ENCODE measurements around the gene PDCD1.

DNA sequence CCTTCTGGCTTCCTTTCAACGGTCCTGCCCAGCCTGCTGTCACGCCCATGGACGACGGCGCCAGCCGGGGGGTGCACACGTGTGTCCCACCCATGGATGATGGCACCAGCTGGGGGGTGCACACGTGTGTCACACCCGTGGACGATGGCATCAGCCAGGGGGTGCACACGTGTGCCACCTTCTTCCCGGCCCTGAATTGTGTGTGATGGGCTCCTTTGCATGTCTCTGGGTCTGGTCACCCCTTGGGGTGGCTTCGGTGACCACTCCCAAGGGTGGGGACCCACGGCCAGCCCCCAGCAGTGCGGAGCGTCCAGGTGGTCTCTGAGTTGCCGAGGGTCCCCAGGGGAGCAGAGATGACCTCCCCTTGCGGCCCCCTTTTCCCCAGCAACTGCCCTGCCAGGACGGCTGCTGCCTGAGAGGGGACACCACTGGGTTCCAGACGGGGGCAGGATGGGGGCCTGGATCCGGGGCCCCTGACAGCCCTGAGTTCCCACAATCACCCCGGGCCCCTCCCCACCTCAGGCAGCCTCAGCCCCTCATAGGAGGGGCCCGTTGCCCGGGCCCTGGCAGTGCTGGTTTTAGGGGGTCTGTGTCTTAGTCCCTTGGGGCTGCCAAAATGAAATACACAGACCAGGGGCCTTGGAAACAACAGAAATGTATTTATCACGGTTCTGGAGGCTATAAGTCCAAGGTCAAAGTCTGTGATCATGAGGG, 40.3 kb downstream of the PDCD1 start:
- TF ChIP-seq, protein P1, sequence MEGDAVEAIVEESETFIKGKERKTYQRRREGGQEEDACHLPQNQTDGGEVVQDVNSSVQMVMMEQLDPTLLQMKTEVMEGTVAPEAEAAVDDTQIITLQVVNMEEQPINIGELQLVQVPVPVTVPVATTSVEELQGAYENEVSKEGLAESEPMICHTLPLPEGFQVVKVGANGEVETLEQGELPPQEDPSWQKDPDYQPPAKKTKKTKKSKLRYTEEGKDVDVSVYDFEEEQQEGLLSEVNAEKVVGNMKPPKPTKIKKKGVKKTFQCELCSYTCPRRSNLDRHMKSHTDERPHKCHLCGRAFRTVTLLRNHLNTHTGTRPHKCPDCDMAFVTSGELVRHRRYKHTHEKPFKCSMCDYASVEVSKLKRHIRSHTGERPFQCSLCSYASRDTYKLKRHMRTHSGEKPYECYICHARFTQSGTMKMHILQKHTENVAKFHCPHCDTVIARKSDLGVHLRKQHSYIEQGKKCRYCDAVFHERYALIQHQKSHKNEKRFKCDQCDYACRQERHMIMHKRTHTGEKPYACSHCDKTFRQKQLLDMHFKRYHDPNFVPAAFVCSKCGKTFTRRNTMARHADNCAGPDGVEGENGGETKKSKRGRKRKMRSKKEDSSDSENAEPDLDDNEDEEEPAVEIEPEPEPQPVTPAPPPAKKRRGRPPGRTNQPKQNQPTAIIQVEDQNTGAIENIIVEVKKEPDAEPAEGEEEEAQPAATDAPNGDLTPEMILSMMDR (IDR thresholded peaks at IDR 0.05): no peak
- TF ChIP-seq POLR2A (IDR thresholded peaks at IDR 0.05) (no peak), POLR2AphosphoS5 (IDR thresholded peaks at IDR 0.05) (no peak), EP300 (IDR thresholded peaks at IDR 0.05) (no peak)

Measured in sigmoid colon (tissue), 4 donors.